Caki2 (cell line): ENCODE results near the gene PIK3CD. TPM values are rescaled to one million over a fixed set of nuclear protein-coding genes. Genes with fewer than 3 reads are reported as not detected.

Source experiments
- DNase-seq: peaks from one replicate; pipeline ENCODE4 v3.0.0-alpha.2; 2015; ENCODE audit warnings: low read depth
- in situ Hi-C: cut with HindIII; loops from 2 replicates; pipeline ENCODE4 v1.10.0; 2016; ENCODE audit warnings: low sequenced_read_pairs, low pct_unique_long_range_greater_than_20kb, mixed read lengths
- total RNA-seq: library from RNA; depleted of rRNA; stranded (reverse); fragments of >200 nt; shearing (Covaris generic); gene quantifications from 2 replicates; pipeline ENCODE4 v1.2.3, GENCODE V29; 2014; ENCODE audit warnings: low replicate concordance; rRNA removed

The PIK3CD gene
- total RNA-seq = 2.7 and 7.0 TPM in 2 replicates

GRCh38 chr1:9651565-9652378 is at the start of gene PIK3CD:
TSS of gene PIK3CD (plus strand) at chr1:9651731. CDS start at chr1:9710456, 58,725 bp downstream.
- DNase-seq = peak; percentile 26
- in situ Hi-C loops = no loop called here

GRCh38 chr1:9601942-9602793 is 49.4 kb upstream of the PIK3CD start:
- no peak for DNase-seq
- in situ Hi-C loops = no loop called here

- DNase-seq = no peak
- in situ Hi-C loops = no loop called here
Observed at GRCh38 chr1:9602794-9603167, 48.8 kb upstream of the PIK3CD start.

- DNase-seq = no peak
- in situ Hi-C loops = no loop called here
Observed at GRCh38 chr1:9603307-9603706, 48.2 kb upstream of the PIK3CD start.

- in situ Hi-C loops = no loop called here
- no peak for DNase-seq
Observed at GRCh38 chr1:9603766-9604753, 47.5 kb upstream of the PIK3CD start.

GRCh38 chr1:9604836-9605235 is 46.7 kb upstream of the PIK3CD start:
- DNase-seq = no peak
- in situ Hi-C loops = no loop called here

- DNase-seq = no peak
- in situ Hi-C loops = no loop called here
Observed at GRCh38 chr1:9605946-9606455, 45.5 kb upstream of the PIK3CD start.

- no peak for DNase-seq
Observed at GRCh38 chr1:9606458-9606857, 45.1 kb upstream of the PIK3CD start.

GRCh38 chr1:9606948-9607347 is 44.6 kb upstream of the PIK3CD start:
- DNase-seq = no peak
- in situ Hi-C loops = no loop called here

More at GRCh38 chr1:9606458-9606857, 45.1 kb upstream of the PIK3CD start:
- in situ Hi-C loops = no loop called here

- no peak for DNase-seq
- in situ Hi-C loops = no loop called here
Observed at GRCh38 chr1:9607352-9607751, 44.2 kb upstream of the PIK3CD start.

- in situ Hi-C loops = no loop called here
- no peak for DNase-seq
Observed at GRCh38 chr1:9609998-9610397, 41.5 kb upstream of the PIK3CD start.

GRCh38 chr1:9610548-9610947 is 41.0 kb upstream of the PIK3CD start:
- in situ Hi-C loops = no loop called here
- no peak for DNase-seq

- in situ Hi-C loops = no loop called here
- no peak for DNase-seq
Observed at GRCh38 chr1:9611716-9612115, 39.8 kb upstream of the PIK3CD start.

GRCh38 chr1:9612162-9612845 is 39.2 kb upstream of the PIK3CD start:
- no peak for DNase-seq
- in situ Hi-C loops = no loop called here

- DNase-seq = no peak
- in situ Hi-C loops = no loop called here
Observed at GRCh38 chr1:9612871-9613624, 38.5 kb upstream of the PIK3CD start.

GRCh38 chr1:9613625-9614299 is 37.8 kb upstream of the PIK3CD start:
- in situ Hi-C loops = no loop called here
- no peak for DNase-seq
